ENCODE measurements around the gene PTPN1.
"Not testable (repeated sequence)": the region's sequence is repeated elsewhere in the genome, so short reads cannot be mapped to it uniquely, and the experiment has no call there.

Gene PTPN1

GRCh38 chr20:50595988-50596693, 86.0 kb downstream of the PTPN1 start:
- DNase-seq: no peak

GRCh38 chr20:50596694-50597021, 86.5 kb downstream of the PTPN1 start:
- DNase-seq: no peak

GRCh38 chr20:50597406-50597969, 87.3 kb downstream of the PTPN1 start:
- DNase-seq: no peak

DNA sequence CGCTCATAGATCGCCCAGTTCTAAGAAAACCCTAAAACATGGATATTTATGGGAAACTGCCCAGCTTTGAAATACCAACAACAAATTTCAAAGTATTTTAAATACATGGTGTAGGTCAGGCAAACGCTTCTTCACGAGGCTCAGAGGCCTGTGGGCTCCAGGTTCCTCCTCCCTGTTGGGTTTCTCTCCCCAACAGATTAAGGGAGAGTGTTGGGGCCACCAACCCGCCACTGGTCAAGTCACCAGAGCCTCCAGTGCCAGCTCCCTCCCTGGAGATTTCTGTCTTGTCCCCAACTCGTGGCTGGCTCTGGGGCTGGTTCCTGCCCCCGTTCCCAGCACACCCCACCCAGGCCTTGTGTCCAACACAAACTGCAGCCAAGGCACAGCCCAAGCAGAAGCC, 87.9 kb downstream of the PTPN1 start:
- DNase-seq: no peak

- not testable (repeated sequence) for DNase-seq
These were observed 88.6 kb downstream of the PTPN1 start for GRCh38 chr20:50598768-50599167.

DNA sequence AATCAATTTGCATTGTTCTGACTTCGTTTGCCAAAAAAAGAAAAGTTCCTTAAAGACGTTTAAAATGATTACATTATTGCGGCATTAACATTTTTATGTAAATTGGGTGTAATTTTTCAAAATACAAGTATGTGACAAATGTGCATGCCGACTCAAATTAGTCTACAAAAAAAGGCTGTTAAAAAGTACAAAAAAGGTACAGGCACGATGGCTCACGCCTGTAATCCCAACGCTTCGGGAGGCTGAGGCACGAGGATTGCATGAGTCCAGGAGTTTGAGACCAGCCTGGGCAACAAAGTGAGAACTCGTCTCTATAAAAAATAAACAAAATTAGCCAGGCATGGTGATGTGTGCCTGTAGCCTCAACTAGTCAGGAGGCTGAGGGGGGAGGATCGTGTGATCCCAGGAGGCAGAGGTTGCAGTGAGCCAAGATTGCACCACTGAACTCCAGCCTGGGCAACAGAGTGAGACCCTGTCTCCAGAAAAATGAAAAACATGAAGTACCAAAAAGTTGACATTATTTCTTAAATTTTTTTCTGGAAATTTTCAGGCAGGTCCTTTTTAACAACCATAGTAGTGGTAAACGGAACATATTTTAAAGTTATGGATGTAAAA, 90.2 kb downstream of the PTPN1 start:
- DNase-seq: no peak

DNA sequence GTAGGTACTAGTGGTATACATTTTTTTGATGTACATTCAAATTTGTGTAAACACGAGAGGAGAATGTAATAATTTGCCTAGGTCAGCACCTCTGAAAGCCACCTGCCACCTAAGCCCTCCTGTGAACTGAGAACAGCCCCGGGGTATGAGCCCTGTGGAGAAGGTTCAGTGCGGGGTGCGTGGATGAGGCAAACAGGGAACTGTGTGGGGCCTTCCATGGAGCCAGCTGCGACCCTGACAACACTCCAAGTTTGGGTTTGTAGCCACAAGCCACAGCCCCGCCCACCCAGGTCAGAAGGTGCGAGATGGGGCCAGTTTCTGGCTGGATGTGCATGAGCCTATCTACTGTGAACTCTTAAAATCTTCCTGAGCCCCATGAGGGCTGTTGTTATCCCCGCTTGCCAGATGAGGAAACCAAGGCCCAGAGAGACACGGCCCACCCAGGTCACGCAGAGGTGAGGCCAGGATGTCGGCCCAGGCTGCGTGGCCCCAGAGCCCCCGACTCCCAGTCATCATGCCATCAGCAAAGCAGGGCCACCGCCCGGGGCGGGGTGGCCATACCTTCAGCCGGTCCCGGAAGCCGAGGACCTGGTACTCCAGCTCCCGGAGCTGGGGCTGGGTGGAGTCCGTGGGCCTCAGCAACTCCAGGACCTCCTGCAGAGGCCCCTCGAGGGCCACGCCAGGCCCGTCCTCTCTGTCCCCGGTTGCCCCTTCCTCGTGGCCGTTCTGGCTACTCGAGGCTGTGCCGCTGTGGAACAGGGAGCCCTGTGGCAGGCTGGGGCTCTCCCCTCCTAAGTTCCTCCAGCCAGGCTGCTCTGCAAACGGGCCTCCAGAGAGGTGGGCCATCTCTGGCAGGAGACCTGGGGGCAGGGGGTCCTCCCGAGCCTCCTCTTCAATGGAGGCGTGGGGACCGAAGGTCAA, 91.6 kb downstream of the PTPN1 start:
- DNase-seq: no peak

GRCh38 chr20:50602432-50603088, 92.4 kb downstream of the PTPN1 start:
- no peak for DNase-seq

- DNase-seq: no peak
These were observed 94.3 kb downstream of the PTPN1 start for GRCh38 chr20:50604451-50604850.

- DNase-seq: no peak
These were observed 95.0 kb downstream of the PTPN1 start for GRCh38 chr20:50605136-50605535.

- DNase-seq: no peak
These were observed 97.3 kb downstream of the PTPN1 start for GRCh38 chr20:50607436-50607835.

DNA sequence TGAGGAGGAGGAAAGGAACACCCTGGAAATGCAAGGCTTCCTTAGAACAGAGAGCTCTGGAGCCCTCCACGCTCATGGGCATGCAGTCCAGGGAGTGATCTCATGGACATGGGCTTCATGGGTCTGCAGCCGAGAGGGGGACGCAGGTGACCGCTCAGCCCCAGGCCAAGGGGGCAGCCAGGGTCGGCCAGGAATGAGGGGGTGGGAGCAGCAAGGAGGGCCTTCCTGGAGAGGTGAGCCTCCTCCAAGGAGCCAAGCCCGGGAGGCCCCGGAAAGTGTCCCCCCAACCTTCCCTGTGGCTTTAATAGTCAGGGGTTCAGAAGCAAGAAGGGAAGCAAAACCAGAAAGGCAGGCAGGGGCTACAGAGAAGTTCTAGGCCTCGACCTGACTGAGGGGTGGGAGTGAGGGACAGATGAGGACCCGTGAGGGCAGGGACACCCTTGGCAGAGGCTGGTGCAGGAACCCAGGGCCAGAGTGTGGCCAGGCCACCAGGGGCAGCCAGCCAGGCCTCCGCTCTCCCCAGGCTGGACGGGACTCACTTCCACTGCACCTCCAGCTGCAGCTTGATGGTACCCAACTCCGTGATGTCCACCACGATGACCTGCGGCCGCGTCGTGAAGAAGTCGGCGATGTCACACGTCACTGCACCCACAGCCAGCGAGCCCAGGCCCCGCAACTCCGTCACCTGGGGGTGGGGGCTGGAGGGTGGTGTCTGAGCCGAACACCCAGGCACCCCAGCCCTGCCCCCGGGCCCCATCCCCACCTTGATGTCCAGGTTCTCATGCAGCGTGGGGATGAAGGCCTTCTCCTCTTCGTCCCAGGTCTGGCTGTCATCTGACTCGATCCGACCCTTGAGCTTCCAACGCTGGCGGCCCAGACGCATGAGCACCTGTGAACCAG, 97.9 kb downstream of the PTPN1 start:
- DNase-seq: no peak

DNA sequence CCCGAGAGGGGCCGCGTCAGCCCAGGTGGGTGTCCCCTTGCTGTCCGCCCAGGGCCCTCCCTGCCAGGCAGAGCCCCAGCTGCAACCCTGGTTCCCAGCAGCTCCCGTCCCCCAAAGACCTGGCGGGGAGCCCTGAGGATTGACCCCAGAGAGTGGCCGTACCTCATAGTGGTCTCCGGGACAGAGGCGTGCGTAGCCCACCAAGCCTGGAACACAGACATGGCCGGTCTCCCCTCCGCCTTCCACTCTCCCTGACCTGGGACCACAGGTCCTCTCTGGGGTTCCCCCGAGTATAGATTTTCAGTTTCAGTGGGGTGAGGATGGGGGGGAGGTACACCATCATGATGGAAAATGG, 98.5 kb downstream of the PTPN1 start:
- no peak for DNase-seq

- DNase-seq: no peak
These were observed 99.3 kb downstream of the PTPN1 start for GRCh38 chr20:50609438-50609989.

- no peak for DNase-seq
These were observed 100.1 kb downstream of the PTPN1 start for GRCh38 chr20:50610212-50610718.

GRCh38 chr20:50611128-50611810, 101.1 kb downstream of the PTPN1 start:
- DNase-seq: no peak

GRCh38 chr20:50613438-50614169, 103.4 kb downstream of the PTPN1 start:
- no peak for DNase-seq

DNA sequence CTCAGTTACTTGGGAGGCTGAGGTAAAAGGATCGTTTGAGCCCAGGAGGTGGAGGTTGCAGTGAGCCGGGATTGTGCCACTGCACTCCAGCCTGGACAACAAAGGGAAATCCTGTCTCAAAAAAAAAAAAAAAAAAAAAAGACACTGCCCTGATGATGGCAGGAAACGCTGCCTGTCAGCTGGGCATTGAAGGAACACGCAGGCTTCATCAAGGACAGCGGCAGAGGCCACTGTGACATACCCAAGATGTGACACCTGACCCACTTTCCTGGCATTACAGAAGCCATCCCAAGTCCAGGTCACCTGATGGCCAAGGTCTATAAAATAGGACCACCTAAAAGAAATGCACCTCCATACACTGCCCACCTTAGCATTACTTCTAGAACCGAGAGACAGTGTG, 105.2 kb downstream of the PTPN1 start:
- DNase-seq: no peak

DNA sequence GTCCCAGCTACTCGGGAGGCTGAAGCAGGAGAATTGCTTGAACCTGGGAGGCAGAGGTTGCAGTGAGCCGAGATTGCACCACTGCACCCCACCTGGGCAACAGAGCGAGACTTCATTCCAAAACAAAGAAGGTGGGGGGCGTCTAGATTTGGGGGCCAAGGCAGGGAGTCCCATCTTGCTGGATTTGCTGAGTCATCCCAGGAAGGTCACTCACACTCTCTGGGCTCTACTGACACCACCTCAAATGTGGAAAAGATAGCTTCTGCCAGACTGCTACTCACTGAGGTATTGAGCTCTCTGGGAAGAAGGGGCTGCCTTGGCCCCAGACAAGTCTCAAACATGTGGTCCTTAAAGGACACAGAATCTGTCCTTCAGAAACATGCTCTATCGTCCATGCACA, 106.8 kb downstream of the PTPN1 start:
- no peak for DNase-seq

GRCh38 chr20:50618537-50618936, 108.4 kb downstream of the PTPN1 start:
- no peak for DNase-seq

Data from NCI-H524 (cell line).